NCI-H526 treated with DMSO at 0.1 percent for 48 hours (cell line): ENCODE data around the gene RBFOX2.

ENCODE experiments used
- DNase-seq: peaks from one replicate; lab custom pipeline; 2025; lab: John Stamatoyannopoulos, UW

The RBFOX2 gene

GRCh38 chr22:35864545-35865165, 164.0 kb downstream of the RBFOX2 start:
- no peak for DNase-seq

GRCh38 chr22:35863432-35863831, 165.2 kb downstream of the RBFOX2 start:
- no peak for DNase-seq

GRCh38 chr22:35862697-35863096, 165.9 kb downstream of the RBFOX2 start:
- DNase-seq: no peak

GRCh38 chr22:35861451-35861850, 167.2 kb downstream of the RBFOX2 start:
- no peak for DNase-seq

- no peak for DNase-seq
Observed at GRCh38 chr22:35860837-35861236, 167.8 kb downstream of the RBFOX2 start.

GRCh38 chr22:35860087-35860733, 168.4 kb downstream of the RBFOX2 start:
- no peak for DNase-seq

GRCh38 chr22:35854334-35854733, 174.3 kb downstream of the RBFOX2 start:
- no peak for DNase-seq

- no peak for DNase-seq
Observed at GRCh38 chr22:35852076-35852475, 176.5 kb downstream of the RBFOX2 start.

GRCh38 chr22:35850831-35851230, 177.8 kb downstream of the RBFOX2 start:
- DNase-seq: no peak

- DNase-seq: no peak
Observed at GRCh38 chr22:35846804-35847203, 181.8 kb downstream of the RBFOX2 start.

GRCh38 chr22:35844886-35845285, 183.7 kb downstream of the RBFOX2 start:
- no peak for DNase-seq

- peak; percentile 4 for DNase-seq
Observed at GRCh38 chr22:35842954-35843353, 185.7 kb downstream of the RBFOX2 start.

- no peak for DNase-seq
Observed at GRCh38 chr22:35842519-35842913, 186.1 kb downstream of the RBFOX2 start.

- DNase-seq: no peak
Observed at GRCh38 chr22:35841907-35842518, 186.6 kb downstream of the RBFOX2 start.

- peak; percentile 79 for DNase-seq
Observed at GRCh38 chr22:35840302-35840739, 188.3 kb downstream of the RBFOX2 start.

- peak; percentile 3 for DNase-seq
Observed at GRCh38 chr22:35839841-35840301, 188.8 kb downstream of the RBFOX2 start.

- no peak for DNase-seq
Observed at GRCh38 chr22:35838855-35839576, 189.6 kb downstream of the RBFOX2 start.

GRCh38 chr22:35837101-35837727, 191.4 kb downstream of the RBFOX2 start:
- no peak for DNase-seq

- peak; percentile 25 for DNase-seq
Observed at GRCh38 chr22:35835998-35836691, 192.5 kb downstream of the RBFOX2 start.

- DNase-seq: no peak
Observed at GRCh38 chr22:35835267-35835997, 193.2 kb downstream of the RBFOX2 start.

- no peak for DNase-seq
Observed at GRCh38 chr22:35834061-35834460, 194.6 kb downstream of the RBFOX2 start.
